ENCODE results near the gene CMTR1.
A peak's percentile ranks its signal among the peaks of the same experiment; 100 is the strongest.
"Not testable (repeated sequence)": the region's sequence is repeated elsewhere in the genome, so short reads cannot be mapped to it uniquely, and the experiment has no call there.

Gene CMTR1

GRCh38 chr6:37495244-37495934 lies 62.4 kb downstream of the CMTR1 start:
- Histone ChIP-seq H3K4me3 (ENCODE audit: low read depth, low read length) (no peak overlapping the region), H3K4me1 (ENCODE audit: control insufficient read depth, insufficient read depth, low read length) (peaks cover 24% of the 10 kb centered on the region)

GRCh38 chr6:37496951-37497885 lies 64.2 kb downstream of the CMTR1 start:
- H3K4me3 ChIP-seq (ENCODE audit: low read depth, low read length): no peak overlapping the region
- no peaks in the 10 kb centered on the region for H3K9me3 ChIP-seq (ENCODE audit: control insufficient read depth, insufficient read depth, low read length)
- H3K27ac ChIP-seq (ENCODE audit: low read depth, low read length): no peak overlapping the region
- no peak overlapping the region for H3K9ac ChIP-seq (ENCODE audit: low read depth, low read length)
- peaks cover 19% of the 10 kb centered on the region for H3K4me1 ChIP-seq (ENCODE audit: control insufficient read depth, insufficient read depth, low read length)
- no peaks in the 10 kb centered on the region for H3K36me3 ChIP-seq (ENCODE audit: control insufficient read depth, insufficient read depth, low read length)
- H3K27me3 ChIP-seq (ENCODE audit: control insufficient read depth, insufficient read depth, low read length): peaks cover 5% of the 10 kb centered on the region; the same call in 1 of the 2 replicates

More at GRCh38 chr6:37495244-37495934, 62.4 kb downstream of the CMTR1 start:
- Histone ChIP-seq H3K27ac (ENCODE audit: low read depth, low read length) (no peak overlapping the region), H3K9me3 (ENCODE audit: control insufficient read depth, insufficient read depth, low read length) (no peaks in the 10 kb centered on the region), H3K27me3 (ENCODE audit: control insufficient read depth, insufficient read depth, low read length) (no peaks in the 10 kb centered on the region), H3K9ac (ENCODE audit: low read depth, low read length) (no peak overlapping the region), H3K36me3 (ENCODE audit: control insufficient read depth, insufficient read depth, low read length) (no peaks in the 10 kb centered on the region)

- Histone ChIP-seq H3K4me3 (ENCODE audit: low read depth, low read length) (peak within 1 kb of the TSS; percentile 68), H3K36me3 (ENCODE audit: control insufficient read depth, insufficient read depth, low read length) (no peaks in the 10 kb centered on the region), H3K4me1 (ENCODE audit: control insufficient read depth, insufficient read depth, low read length) (peaks cover 3% of the 10 kb centered on the region; the same call in 1 of the 2 replicates), H3K9me3 (ENCODE audit: control insufficient read depth, insufficient read depth, low read length) (no peaks in the 10 kb centered on the region), H3K9ac (ENCODE audit: low read depth, low read length) (peak within 1 kb of the TSS; percentile 75), H3K27ac (ENCODE audit: low read depth, low read length) (peak within 1 kb of the TSS; percentile 81), H3K27me3 (ENCODE audit: control insufficient read depth, insufficient read depth, low read length) (peaks cover 17% of the 10 kb centered on the region; the same call in 1 of the 2 replicates)
Observed at GRCh38 chr6:37499433-37500293, 66.6 kb downstream of the CMTR1 start, which contains the start of gene CCDC167. Gene CCDC167, minus strand, starts transcription at chr6:37499893. Its CDS starts 30 bp downstream, at chr6:37499863.

- no peaks in the 10 kb centered on the region for H3K36me3 ChIP-seq (ENCODE audit: control insufficient read depth, insufficient read depth, low read length)
- H3K4me1 ChIP-seq (ENCODE audit: control insufficient read depth, insufficient read depth, low read length): peaks cover 3% of the 10 kb centered on the region; the same call in 1 of the 2 replicates
- H3K4me3 ChIP-seq (ENCODE audit: low read depth, low read length): peak overlapping the region; percentile 68
- no peak overlapping the region for H3K9ac ChIP-seq (ENCODE audit: low read depth, low read length)
- H3K27ac ChIP-seq (ENCODE audit: low read depth, low read length): peak overlapping the region; percentile 78
- H3K9me3 ChIP-seq (ENCODE audit: control insufficient read depth, insufficient read depth, low read length): no peaks in the 10 kb centered on the region
- peaks cover 17% of the 10 kb centered on the region; the same call in 1 of the 2 replicates for H3K27me3 ChIP-seq (ENCODE audit: control insufficient read depth, insufficient read depth, low read length)
Observed at GRCh38 chr6:37500294-37500608, 67.2 kb downstream of the CMTR1 start.

GRCh38 chr6:37500904-37501303 lies 67.9 kb downstream of the CMTR1 start:
- not testable (repeated sequence) for H3K27ac ChIP-seq (ENCODE audit: low read depth, low read length); H3K36me3 ChIP-seq (ENCODE audit: control insufficient read depth, insufficient read depth, low read length); H3K9ac ChIP-seq (ENCODE audit: low read depth, low read length); H3K9me3 ChIP-seq (ENCODE audit: control insufficient read depth, insufficient read depth, low read length); H3K4me1 ChIP-seq (ENCODE audit: control insufficient read depth, insufficient read depth, low read length); H3K4me3 ChIP-seq (ENCODE audit: low read depth, low read length)
- H3K27me3 ChIP-seq (ENCODE audit: control insufficient read depth, insufficient read depth, low read length): peaks cover 17% of the 10 kb centered on the region; the same call in 1 of the 2 replicates

GRCh38 chr6:37501632-37502491 lies 68.8 kb downstream of the CMTR1 start:
- H3K27ac ChIP-seq (ENCODE audit: low read depth, low read length): no peak overlapping the region

GRCh38 chr6:37502703-37503291 lies 69.8 kb downstream of the CMTR1 start:
- H3K4me3 ChIP-seq (ENCODE audit: low read depth, low read length): no peak overlapping the region
- H3K36me3 ChIP-seq (ENCODE audit: control insufficient read depth, insufficient read depth, low read length): no peaks in the 10 kb centered on the region
- H3K27ac ChIP-seq (ENCODE audit: low read depth, low read length): no peak overlapping the region
- peaks cover 3% of the 10 kb centered on the region; the same call in 1 of the 2 replicates for H3K4me1 ChIP-seq (ENCODE audit: control insufficient read depth, insufficient read depth, low read length)
- H3K27me3 ChIP-seq (ENCODE audit: control insufficient read depth, insufficient read depth, low read length): peaks cover 17% of the 10 kb centered on the region; the same call in 1 of the 2 replicates
- H3K9ac ChIP-seq (ENCODE audit: low read depth, low read length): no peak overlapping the region
- no peaks in the 10 kb centered on the region for H3K9me3 ChIP-seq (ENCODE audit: control insufficient read depth, insufficient read depth, low read length)

More at GRCh38 chr6:37501632-37502491, 68.8 kb downstream of the CMTR1 start:
- Histone ChIP-seq H3K36me3 (ENCODE audit: control insufficient read depth, insufficient read depth, low read length) (no peaks in the 10 kb centered on the region), H3K4me3 (ENCODE audit: low read depth, low read length) (no peak overlapping the region), H3K9me3 (ENCODE audit: control insufficient read depth, insufficient read depth, low read length) (no peaks in the 10 kb centered on the region), H3K4me1 (ENCODE audit: control insufficient read depth, insufficient read depth, low read length) (peaks cover 3% of the 10 kb centered on the region; the same call in 1 of the 2 replicates), H3K27me3 (ENCODE audit: control insufficient read depth, insufficient read depth, low read length) (peaks cover 17% of the 10 kb centered on the region; the same call in 1 of the 2 replicates), H3K9ac (ENCODE audit: low read depth, low read length) (no peak overlapping the region)

- H3K27ac ChIP-seq (ENCODE audit: low read depth, low read length): no peak overlapping the region
- H3K9me3 ChIP-seq (ENCODE audit: control insufficient read depth, insufficient read depth, low read length): no peaks in the 10 kb centered on the region
- peaks cover 17% of the 10 kb centered on the region; the same call in 1 of the 2 replicates for H3K27me3 ChIP-seq (ENCODE audit: control insufficient read depth, insufficient read depth, low read length)
- H3K4me3 ChIP-seq (ENCODE audit: low read depth, low read length): no peak overlapping the region
- peaks cover 7% of the 10 kb centered on the region; the same call in 1 of the 2 replicates for H3K4me1 ChIP-seq (ENCODE audit: control insufficient read depth, insufficient read depth, low read length)
- no peaks in the 10 kb centered on the region for H3K36me3 ChIP-seq (ENCODE audit: control insufficient read depth, insufficient read depth, low read length)
- no peak overlapping the region for H3K9ac ChIP-seq (ENCODE audit: low read depth, low read length)
Observed at GRCh38 chr6:37503309-37503965, 70.4 kb downstream of the CMTR1 start.

- Histone ChIP-seq H3K9ac (ENCODE audit: low read depth, low read length) (no peak overlapping the region), H3K27ac (ENCODE audit: low read depth, low read length) (no peak overlapping the region), H3K27me3 (ENCODE audit: control insufficient read depth, insufficient read depth, low read length) (peaks cover 17% of the 10 kb centered on the region; the same call in 1 of the 2 replicates), H3K4me3 (ENCODE audit: low read depth, low read length) (no peak overlapping the region), H3K9me3 (ENCODE audit: control insufficient read depth, insufficient read depth, low read length) (no peaks in the 10 kb centered on the region), H3K4me1 (ENCODE audit: control insufficient read depth, insufficient read depth, low read length) (peaks cover 4% of the 10 kb centered on the region; the same call in 1 of the 2 replicates), H3K36me3 (ENCODE audit: control insufficient read depth, insufficient read depth, low read length) (no peaks in the 10 kb centered on the region)
Observed at GRCh38 chr6:37504024-37504423, 71.0 kb downstream of the CMTR1 start.

All from HUES48 (cell line).